Measurements from ENCODE around the gene COMMD6.
A peak's percentile ranks its signal among the peaks of the same experiment; 100 is the strongest.

COMMD6 gene

DNA sequence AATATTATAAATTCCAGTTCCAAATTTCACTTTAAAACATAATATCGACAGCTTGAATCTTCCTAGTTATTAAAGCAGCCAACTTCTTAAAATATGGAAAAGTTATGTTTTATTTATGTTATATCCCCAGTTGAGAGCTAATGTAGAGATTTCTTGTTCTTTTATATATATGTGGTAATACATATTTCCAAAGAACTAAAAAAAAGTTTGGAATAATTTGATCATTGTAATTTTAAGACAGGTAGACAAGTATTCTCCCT lies 54.9 kb downstream of the COMMD6 start:
- no peak for DNase-seq (ENCODE audit: low read depth in 2 of 2)

DNA sequence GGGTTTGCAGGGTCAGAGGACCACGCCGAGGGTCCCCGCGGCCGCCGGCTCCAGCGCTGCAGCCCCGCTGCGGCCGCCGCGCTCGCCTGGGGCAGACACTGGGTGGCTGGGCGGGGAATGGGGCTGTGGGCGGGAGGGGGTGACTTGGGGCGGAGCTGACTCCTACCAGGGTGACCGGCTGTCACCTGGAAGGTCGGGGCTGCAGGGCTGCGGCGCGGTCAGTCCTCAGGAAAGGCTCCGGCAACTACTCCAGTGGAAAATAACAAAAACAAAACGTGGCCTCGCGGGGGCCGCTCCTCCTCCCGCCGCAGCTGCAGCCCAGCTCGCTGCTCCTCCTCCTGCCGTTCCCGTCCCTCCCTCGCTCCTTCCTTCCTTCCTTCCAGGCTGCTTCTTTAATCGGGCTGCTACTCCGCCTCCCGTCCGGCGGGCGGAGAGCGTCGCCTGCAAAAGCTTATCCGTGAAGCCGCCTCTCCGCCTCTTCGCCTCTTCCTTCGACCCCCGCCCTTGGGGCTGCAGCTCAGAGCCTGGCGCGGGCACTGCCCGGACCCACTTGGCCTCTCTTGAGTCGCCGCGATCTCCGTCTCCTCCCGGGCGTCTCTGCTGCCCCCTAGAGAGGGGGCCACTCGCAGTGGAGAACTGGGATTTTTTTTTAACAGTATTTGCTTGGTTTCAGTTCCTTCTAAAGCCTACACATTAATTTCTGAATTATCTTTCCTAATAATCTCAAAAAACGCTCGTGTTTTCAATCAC lies 55.4 kb downstream of the COMMD6 start, which contains the start of gene TBC1D4:
Gene TBC1D4, minus strand, starts transcription at position 100 of the 750 bp plus-strand sequence. CDS start 402 bp downstream, outside the sequence.
- peak in 1 of 2 donors; percentile 13 for DNase-seq (ENCODE audit: low read depth in 2 of 2)

DNA sequence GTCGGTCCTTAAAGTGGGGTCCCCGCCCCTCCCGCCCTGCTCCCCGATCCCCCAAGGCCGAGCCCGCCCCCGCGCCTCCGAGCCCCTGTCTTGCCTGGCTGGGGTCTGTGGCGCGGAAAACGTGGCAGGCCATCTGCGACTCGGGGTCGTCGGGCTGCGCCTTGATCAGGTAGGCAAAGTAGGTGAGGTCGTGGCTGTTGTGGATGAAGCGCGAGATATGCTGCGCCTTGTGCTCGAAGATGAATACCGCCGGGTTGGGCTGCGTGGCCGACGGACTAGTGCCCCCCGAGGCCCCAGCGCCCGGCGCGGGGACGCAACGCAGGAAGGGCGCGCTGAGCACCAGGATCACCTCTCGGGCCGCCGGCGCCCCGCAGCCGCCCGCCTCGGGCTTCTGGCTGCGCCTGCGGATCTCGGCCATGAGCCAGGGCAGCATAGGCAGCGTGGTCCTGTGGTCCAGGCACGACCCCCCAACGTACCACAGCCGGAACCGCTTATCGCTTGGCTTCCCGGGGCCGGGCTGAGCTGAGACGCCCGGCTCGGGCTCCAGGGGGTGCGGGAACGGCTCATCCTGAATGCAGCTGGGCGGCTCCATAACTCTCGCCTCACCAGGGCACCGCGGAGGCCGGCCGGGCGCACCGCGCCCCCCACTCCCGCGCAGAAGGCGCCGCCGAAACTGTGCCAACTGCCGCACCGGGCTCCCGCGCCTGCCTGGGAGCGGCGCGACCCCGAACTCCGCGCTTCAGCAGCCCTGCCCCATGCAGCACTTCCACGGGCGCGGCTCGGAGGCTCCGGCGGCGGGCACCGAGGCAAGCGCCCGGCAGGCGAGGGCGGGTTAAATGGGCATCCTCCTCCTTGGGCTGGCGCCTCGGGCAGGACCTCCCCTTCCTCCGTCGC lies 56.2 kb downstream of the COMMD6 start:
- DNase-seq (ENCODE audit: low read depth in 2 of 2) = no peak

DNA sequence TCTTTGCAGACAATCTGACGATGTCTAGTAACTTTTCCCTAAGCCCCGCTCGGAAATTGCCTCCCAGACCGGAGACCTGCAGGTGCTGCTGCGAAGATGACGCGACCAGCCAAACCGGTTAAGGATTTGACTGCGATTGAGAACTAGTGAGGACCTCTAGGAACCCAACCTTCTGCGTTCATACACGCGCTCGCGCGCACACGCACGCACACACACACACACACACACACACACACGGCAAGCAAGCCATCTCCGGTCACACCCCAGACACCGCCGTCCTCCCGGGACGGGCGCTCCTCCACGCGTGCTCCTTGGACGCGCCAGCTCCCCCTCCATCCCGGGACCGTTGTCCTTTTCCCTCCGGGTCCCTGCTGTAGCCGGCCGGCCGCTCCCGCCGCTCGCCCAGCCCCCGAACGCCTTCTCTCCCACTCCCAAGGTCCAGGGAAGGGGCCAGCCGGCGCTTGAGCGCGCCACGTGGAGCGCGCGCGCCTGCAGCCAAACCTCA lies 56.9 kb downstream of the COMMD6 start:
- no peak for DNase-seq (ENCODE audit: low read depth in 2 of 2)

DNA sequence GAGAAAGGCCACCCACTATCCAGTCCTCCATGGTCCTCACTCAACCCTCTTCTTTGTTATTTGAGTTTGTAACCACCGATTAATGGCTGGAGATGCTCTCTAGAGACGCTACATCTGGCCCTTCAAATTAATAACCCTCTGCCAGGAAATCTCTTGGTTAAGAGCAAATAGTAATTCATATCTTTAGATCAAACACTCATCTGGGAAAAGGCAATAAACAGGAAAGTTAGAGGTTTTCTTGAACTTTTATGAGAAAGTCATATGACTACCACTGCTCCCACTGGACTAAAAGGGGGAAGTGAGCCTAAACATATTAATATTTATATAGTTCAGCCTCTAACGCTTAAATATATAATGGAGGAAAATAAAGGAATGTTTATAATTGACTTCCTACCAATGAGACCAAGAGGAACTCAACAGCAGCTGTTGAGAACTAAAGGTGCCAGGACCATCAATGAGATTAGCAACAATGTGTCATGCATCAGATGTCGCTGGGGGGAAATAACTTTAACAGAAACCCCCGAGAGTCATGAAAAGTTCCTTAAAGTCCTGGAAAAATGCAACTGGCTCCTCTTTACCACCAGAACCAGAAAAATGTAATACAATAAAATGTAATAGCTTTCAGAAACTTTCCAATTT lies 58.4 kb downstream of the COMMD6 start:
- no peak for DNase-seq (ENCODE audit: low read depth in 2 of 2)

DNA sequence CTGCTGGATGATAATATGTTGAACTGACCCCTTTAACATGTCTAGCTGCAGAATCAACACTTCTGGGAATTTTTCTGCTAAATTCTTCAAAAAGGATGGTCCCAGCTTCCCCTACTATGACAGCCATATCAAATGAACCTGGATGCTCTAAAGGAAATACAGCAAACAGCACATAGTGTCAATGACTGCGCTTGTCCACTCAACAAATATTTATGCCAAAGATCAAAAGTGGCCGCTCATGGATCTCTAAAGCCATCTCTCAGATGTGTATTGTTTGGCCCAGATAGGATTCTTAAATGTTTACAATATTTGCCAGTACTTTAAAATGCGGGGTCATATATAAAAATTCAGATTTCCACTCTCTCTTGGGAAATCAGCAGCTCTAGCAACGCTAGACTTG lies 59.0 kb downstream of the COMMD6 start:
- DNase-seq (ENCODE audit: low read depth in 2 of 2) = no peak

Data from stimulated activated CD8-positive, alpha-beta memory T cell treated with anti-CD3 and anti-CD28 coated beads, Interleukin-7, amount 100 ng/mL, for 1 hour (primary cell).